ENCODE measurements around the gene ZNF644.
A peak's percentile ranks its signal among the peaks of the same experiment; 100 is the strongest.

The ZNF644 gene

GRCh38 chr1:90973897-90974798 is 47.7 kb downstream of the ZNF644 start:
- Histone ChIP-seq H3K36me3 (replicated peaks; ENCODE audit: insufficient read depth, low read length) (no peaks in the 10 kb centered on the region; the same call in 1 of the 2 replicates), H4K20me1 (ENCODE audit: insufficient read depth, low read length) (peaks cover 12% of the 10 kb centered on the region), H3K4me2 (ENCODE audit: low read depth, low read length) (no peak overlapping the region), H3K79me2 (ENCODE audit: low read length) (peaks cover 70% of the 10 kb centered on the region), H3K4me3 (ENCODE audit: low read length) (no peak overlapping the region), H3F3A (ENCODE audit: insufficient read depth, low read length) (peaks cover 10% of the 10 kb centered on the region; the same call in 1 of the 2 replicates), H3K27ac (ENCODE audit: low read length) (no peak overlapping the region), H3K9ac (ENCODE audit: low read length) (no peak overlapping the region), H3K4me1 (ENCODE audit: low read length) (peaks cover 13% of the 10 kb centered on the region), H2AFZ (ENCODE audit: low read length) (no peak overlapping the region), H3K9me2 (replicated peaks; ENCODE audit: insufficient read depth, low read length) (no peaks in the 10 kb centered on the region), H3K9me3 (replicated peaks; ENCODE audit: insufficient read depth, low read length) (no peaks in the 10 kb centered on the region), H3K27me3 (replicated peaks; ENCODE audit: insufficient read depth, low read length) (no peaks in the 10 kb centered on the region)
- TF ChIP-seq, protein P1, sequence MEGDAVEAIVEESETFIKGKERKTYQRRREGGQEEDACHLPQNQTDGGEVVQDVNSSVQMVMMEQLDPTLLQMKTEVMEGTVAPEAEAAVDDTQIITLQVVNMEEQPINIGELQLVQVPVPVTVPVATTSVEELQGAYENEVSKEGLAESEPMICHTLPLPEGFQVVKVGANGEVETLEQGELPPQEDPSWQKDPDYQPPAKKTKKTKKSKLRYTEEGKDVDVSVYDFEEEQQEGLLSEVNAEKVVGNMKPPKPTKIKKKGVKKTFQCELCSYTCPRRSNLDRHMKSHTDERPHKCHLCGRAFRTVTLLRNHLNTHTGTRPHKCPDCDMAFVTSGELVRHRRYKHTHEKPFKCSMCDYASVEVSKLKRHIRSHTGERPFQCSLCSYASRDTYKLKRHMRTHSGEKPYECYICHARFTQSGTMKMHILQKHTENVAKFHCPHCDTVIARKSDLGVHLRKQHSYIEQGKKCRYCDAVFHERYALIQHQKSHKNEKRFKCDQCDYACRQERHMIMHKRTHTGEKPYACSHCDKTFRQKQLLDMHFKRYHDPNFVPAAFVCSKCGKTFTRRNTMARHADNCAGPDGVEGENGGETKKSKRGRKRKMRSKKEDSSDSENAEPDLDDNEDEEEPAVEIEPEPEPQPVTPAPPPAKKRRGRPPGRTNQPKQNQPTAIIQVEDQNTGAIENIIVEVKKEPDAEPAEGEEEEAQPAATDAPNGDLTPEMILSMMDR (IDR thresholded peaks at IDR 0.05; ENCODE audit: low read length) = no peak
- TF ChIP-seq EZH2phosphoT487 (IDR thresholded peaks at IDR 0.05; ENCODE audit: low read length) = no peak
- TF ChIP-seq EZH2 (optimal IDR thresholded peaks at IDR 0.05; ENCODE audit: low read depth, low read length) = no peak
- no peak for DNase-seq

DNA sequence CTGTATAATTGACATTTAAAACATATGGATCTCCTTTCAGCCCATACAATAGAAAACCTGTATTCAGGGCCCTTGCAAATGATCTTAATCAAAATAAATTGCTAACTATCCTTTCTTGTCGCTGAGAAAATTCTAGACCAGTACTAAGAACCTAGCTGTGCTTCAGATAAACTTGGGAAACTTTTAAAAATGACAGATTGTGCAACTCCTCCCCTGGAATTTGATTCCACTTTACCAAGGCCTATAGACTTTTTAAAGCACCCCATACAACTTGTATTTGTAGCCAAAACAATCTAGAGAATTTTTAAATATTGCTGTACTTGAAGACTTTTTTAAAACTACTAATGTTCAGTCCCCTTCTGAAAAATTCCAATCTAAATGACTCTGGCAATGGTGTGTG is 51.6 kb downstream of the ZNF644 start:
- peak overlapping the region; percentile 56; the same call in 1 of the 2 replicates for H3K4me2 ChIP-seq (ENCODE audit: low read depth, low read length)
- H3K9me2 ChIP-seq (replicated peaks; ENCODE audit: insufficient read depth, low read length) = no peaks in the 10 kb centered on the region
- H3K9me3 ChIP-seq (replicated peaks; ENCODE audit: insufficient read depth, low read length) = no peaks in the 10 kb centered on the region
- H4K20me1 ChIP-seq (ENCODE audit: insufficient read depth, low read length) = peaks cover 38% of the 10 kb centered on the region
- H2AFZ ChIP-seq (ENCODE audit: low read length) = no peak overlapping the region
- H3K79me2 ChIP-seq (ENCODE audit: low read length) = peaks cover 81% of the 10 kb centered on the region
- peaks cover 15% of the 10 kb centered on the region; the same call in 1 of the 2 replicates for H3F3A ChIP-seq (ENCODE audit: insufficient read depth, low read length)
- H3K4me1 ChIP-seq (ENCODE audit: low read length) = peaks cover 19% of the 10 kb centered on the region
- H3K9ac ChIP-seq (ENCODE audit: low read length) = no peak overlapping the region
- H3K36me3 ChIP-seq (replicated peaks; ENCODE audit: insufficient read depth, low read length) = no peaks in the 10 kb centered on the region; the same call in 1 of the 2 replicates
- H3K27me3 ChIP-seq (replicated peaks; ENCODE audit: insufficient read depth, low read length) = no peaks in the 10 kb centered on the region
- H3K27ac ChIP-seq (ENCODE audit: low read length) = no peak overlapping the region
- H3K4me3 ChIP-seq (ENCODE audit: low read length) = no peak overlapping the region
- no peak for TF ChIP-seq EZH2phosphoT487 (IDR thresholded peaks at IDR 0.05; ENCODE audit: low read length)
- no peak for TF ChIP-seq EZH2 (optimal IDR thresholded peaks at IDR 0.05; ENCODE audit: low read depth, low read length)
- TF ChIP-seq, protein P1 (IDR thresholded peaks at IDR 0.05; ENCODE audit: low read length) = no peak
- DNase-seq = no peak

GRCh38 chr1:90969241-90969640 is 52.6 kb downstream of the ZNF644 start:
- H3K4me2 ChIP-seq (ENCODE audit: low read depth, low read length) = peak overlapping the region; percentile 56
- peaks cover 15% of the 10 kb centered on the region; the same call in 1 of the 2 replicates for H3F3A ChIP-seq (ENCODE audit: insufficient read depth, low read length)
- H4K20me1 ChIP-seq (ENCODE audit: insufficient read depth, low read length) = peaks cover 38% of the 10 kb centered on the region
- H3K9ac ChIP-seq (ENCODE audit: low read length) = no peak overlapping the region
- no peaks in the 10 kb centered on the region; the same call in 1 of the 2 replicates for H3K36me3 ChIP-seq (replicated peaks; ENCODE audit: insufficient read depth, low read length)
- DNase-seq = peak; percentile 69
- TF ChIP-seq EZH2 (optimal IDR thresholded peaks at IDR 0.05; ENCODE audit: low read depth, low read length) (no peak), EZH2phosphoT487 (IDR thresholded peaks at IDR 0.05; ENCODE audit: low read length) (no peak)
- TF ChIP-seq, protein P1 (IDR thresholded peaks at IDR 0.05; ENCODE audit: low read length) = no peak
- no peaks in the 10 kb centered on the region for H3K9me3 ChIP-seq (replicated peaks; ENCODE audit: insufficient read depth, low read length)
- H3K4me1 ChIP-seq (ENCODE audit: low read length) = peaks cover 19% of the 10 kb centered on the region
- H3K27ac ChIP-seq (ENCODE audit: low read length) = no peak overlapping the region; the same call in 1 of the 2 replicates
- no peak overlapping the region for H2AFZ ChIP-seq (ENCODE audit: low read length)
- H3K79me2 ChIP-seq (ENCODE audit: low read length) = peaks cover 75% of the 10 kb centered on the region
- H3K27me3 ChIP-seq (replicated peaks; ENCODE audit: insufficient read depth, low read length) = no peaks in the 10 kb centered on the region
- H3K4me3 ChIP-seq (ENCODE audit: low read length) = no peak overlapping the region
- H3K9me2 ChIP-seq (replicated peaks; ENCODE audit: insufficient read depth, low read length) = no peaks in the 10 kb centered on the region
